Measurements from ENCODE around the gene RUVBL1. TPM values are rescaled to one million over a fixed set of nuclear protein-coding genes. Genes with fewer than 3 reads are reported as not detected.
A peak's percentile ranks its signal among the peaks of the same experiment; 100 is the strongest.

The RUVBL1 gene
- total and polyA plus RNA-seq, 2 donors (not counting 1 experiment from before 2014, with no cell fraction given) = 52.3 to 67.2 TPM

GRCh38 chr3:128069271-128069670, 54.3 kb downstream of the RUVBL1 start:
- no peak overlapping the region for H3K27ac ChIP-seq (ENCODE audit: insufficient read depth, low read length)
- H3K4me2 ChIP-seq (ENCODE audit: extremely low read depth, insufficient read depth, low read length) = no peak overlapping the region
- TF ChIP-seq EZH2 (IDR thresholded peaks at IDR 0.05; ENCODE audit: low read length, missing control alignments) (no peak), CTCF (conservative IDR thresholded peaks at IDR 0.05 in 1 of 2, IDR thresholded peaks at IDR 0.05 in 1 of 2; ENCODE audit: low read depth in 1 of 2, low read length in 2 of 2) (no peak)
- DNase-seq (ENCODE audit: low read depth in 2 of 2) = no peak
- H3K9ac ChIP-seq (ENCODE audit: insufficient read depth, low read length) = no peak overlapping the region
- H2AFZ ChIP-seq (ENCODE audit: low read length) = no peak overlapping the region
- peaks cover 42% of the 10 kb centered on the region for H3K79me2 ChIP-seq (ENCODE audit: control insufficient read depth, insufficient read depth, low read length)
- no peaks in the 10 kb centered on the region for H3K27me3 ChIP-seq (ENCODE audit: control insufficient read depth, insufficient read depth, low read length)
- H3K4me3 ChIP-seq (replicated peaks in 1 of 4; ENCODE audit: control extremely low read depth in 1 of 4, insufficient read depth in 1 of 4, low read depth in 3 of 4, low read length in 4 of 4) = no peak overlapping the region
- no peaks in the 10 kb centered on the region for H4K20me1 ChIP-seq (ENCODE audit: control insufficient read depth, extremely low read depth, insufficient read depth, low read length)
- peaks cover 55% of the 10 kb centered on the region for H3K36me3 ChIP-seq (ENCODE audit: control insufficient read depth, insufficient read depth, low read length)
- no peaks in the 10 kb centered on the region for H3K4me1 ChIP-seq (ENCODE audit: control insufficient read depth, extremely low read depth, insufficient read depth, low read length)
- H3K9me3 ChIP-seq (ENCODE audit: control insufficient read depth, insufficient read depth, low read depth, low read length) = no peaks in the 10 kb centered on the region

DNA sequence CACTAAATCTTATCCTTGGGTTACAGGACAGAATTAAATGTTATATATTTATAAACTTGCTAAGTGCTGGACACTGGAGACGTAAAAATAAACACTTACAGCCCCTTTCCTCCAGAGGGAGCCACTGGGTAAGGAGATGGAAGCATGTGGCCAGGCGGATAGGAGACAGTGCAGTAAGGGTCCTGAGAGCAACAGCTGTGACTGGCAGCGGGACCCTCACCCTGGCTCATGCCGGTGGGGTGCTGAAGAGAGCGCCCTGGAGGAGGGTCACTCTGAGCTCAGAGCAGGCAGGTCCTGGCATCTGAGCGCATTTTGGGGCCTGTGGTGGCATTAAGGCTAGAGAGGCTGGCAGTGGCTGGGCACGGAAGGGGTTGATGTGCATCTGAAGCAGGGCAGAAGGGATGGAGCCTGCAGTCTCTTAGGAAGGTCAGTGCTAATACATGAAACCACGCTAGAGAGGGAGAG, 55.4 kb downstream of the RUVBL1 start:
- H3K79me2 ChIP-seq (ENCODE audit: control insufficient read depth, insufficient read depth, low read length) = peaks cover 49% of the 10 kb centered on the region
- H2AFZ ChIP-seq (ENCODE audit: low read length) = no peak overlapping the region
- H3K27ac ChIP-seq (ENCODE audit: insufficient read depth, low read length) = no peak overlapping the region
- peak in 1 of 2 donors; percentile 59 for DNase-seq (ENCODE audit: low read depth in 2 of 2)
- H3K4me3 ChIP-seq (replicated peaks in 1 of 4; ENCODE audit: control extremely low read depth in 1 of 4, insufficient read depth in 1 of 4, low read depth in 3 of 4, low read length in 4 of 4) = no peak overlapping the region
- H3K36me3 ChIP-seq (ENCODE audit: control insufficient read depth, insufficient read depth, low read length) = peaks cover 56% of the 10 kb centered on the region
- H3K9ac ChIP-seq (ENCODE audit: insufficient read depth, low read length) = no peak overlapping the region
- TF ChIP-seq CTCF (conservative IDR thresholded peaks at IDR 0.05 in 1 of 2, IDR thresholded peaks at IDR 0.05 in 1 of 2; ENCODE audit: low read depth in 1 of 2, low read length in 2 of 2) (peak; percentile 55 to 62), EZH2 (IDR thresholded peaks at IDR 0.05; ENCODE audit: low read length, missing control alignments) (no peak)
- no peaks in the 10 kb centered on the region for H4K20me1 ChIP-seq (ENCODE audit: control insufficient read depth, extremely low read depth, insufficient read depth, low read length)
- no peaks in the 10 kb centered on the region for H3K4me1 ChIP-seq (ENCODE audit: control insufficient read depth, extremely low read depth, insufficient read depth, low read length)
- no peaks in the 10 kb centered on the region for H3K9me3 ChIP-seq (ENCODE audit: control insufficient read depth, insufficient read depth, low read depth, low read length)
- H3K27me3 ChIP-seq (ENCODE audit: control insufficient read depth, insufficient read depth, low read length) = no peaks in the 10 kb centered on the region
- H3K4me2 ChIP-seq (ENCODE audit: extremely low read depth, insufficient read depth, low read length) = no peak overlapping the region

- Histone ChIP-seq H3K4me1 (ENCODE audit: control insufficient read depth, extremely low read depth, insufficient read depth, low read length) (peaks cover under 1% of the 10 kb centered on the region), H3K36me3 (ENCODE audit: control insufficient read depth, insufficient read depth, low read length) (peaks cover 56% of the 10 kb centered on the region), H3K4me3 (replicated peaks in 1 of 4; ENCODE audit: control extremely low read depth in 1 of 4, insufficient read depth in 1 of 4, low read depth in 3 of 4, low read length in 4 of 4) (no peak overlapping the region), H4K20me1 (ENCODE audit: control insufficient read depth, extremely low read depth, insufficient read depth, low read length) (no peaks in the 10 kb centered on the region), H3K79me2 (ENCODE audit: control insufficient read depth, insufficient read depth, low read length) (peaks cover 55% of the 10 kb centered on the region), H3K9me3 (ENCODE audit: control insufficient read depth, insufficient read depth, low read depth, low read length) (no peaks in the 10 kb centered on the region), H3K27ac (ENCODE audit: insufficient read depth, low read length) (no peak overlapping the region), H3K27me3 (ENCODE audit: control insufficient read depth, insufficient read depth, low read length) (no peaks in the 10 kb centered on the region), H2AFZ (ENCODE audit: low read length) (no peak overlapping the region), H3K9ac (ENCODE audit: insufficient read depth, low read length) (no peak overlapping the region), H3K4me2 (ENCODE audit: extremely low read depth, insufficient read depth, low read length) (no peak overlapping the region)
- TF ChIP-seq CTCF (conservative IDR thresholded peaks at IDR 0.05 in 1 of 2, IDR thresholded peaks at IDR 0.05 in 1 of 2; ENCODE audit: low read depth in 1 of 2, low read length in 2 of 2) (no peak), EZH2 (IDR thresholded peaks at IDR 0.05; ENCODE audit: low read length, missing control alignments) (no peak)
- DNase-seq (ENCODE audit: low read depth in 2 of 2) = no peak
Observed at GRCh38 chr3:128067489-128067888, 56.1 kb downstream of the RUVBL1 start.

Measured in fibroblast of lung (primary cell).